ENCODE data around the gene CNBD2.

GRCh38 chr20:36063916-36064657 lies 95.7 kb downstream of the CNBD2 start:
- TF ChIP-seq POLR2A (IDR thresholded peaks at IDR 0.05): no peak
- no peak for TF ChIP-seq POLR2AphosphoS5 (IDR thresholded peaks at IDR 0.05; ENCODE audit: insufficient read depth in 1 of 2, low read depth in 1 of 2)
- TF ChIP-seq CTCF (IDR thresholded peaks at IDR 0.05): no peak

Measured in vagina (tissue), 2 donors.